ENCODE results near the gene PTPN3.

The PTPN3 gene

GRCh38 chr9:109496218-109496617 lies 1.9 kb downstream of the PTPN3 start:
- TF ChIP-seq, protein P1, sequence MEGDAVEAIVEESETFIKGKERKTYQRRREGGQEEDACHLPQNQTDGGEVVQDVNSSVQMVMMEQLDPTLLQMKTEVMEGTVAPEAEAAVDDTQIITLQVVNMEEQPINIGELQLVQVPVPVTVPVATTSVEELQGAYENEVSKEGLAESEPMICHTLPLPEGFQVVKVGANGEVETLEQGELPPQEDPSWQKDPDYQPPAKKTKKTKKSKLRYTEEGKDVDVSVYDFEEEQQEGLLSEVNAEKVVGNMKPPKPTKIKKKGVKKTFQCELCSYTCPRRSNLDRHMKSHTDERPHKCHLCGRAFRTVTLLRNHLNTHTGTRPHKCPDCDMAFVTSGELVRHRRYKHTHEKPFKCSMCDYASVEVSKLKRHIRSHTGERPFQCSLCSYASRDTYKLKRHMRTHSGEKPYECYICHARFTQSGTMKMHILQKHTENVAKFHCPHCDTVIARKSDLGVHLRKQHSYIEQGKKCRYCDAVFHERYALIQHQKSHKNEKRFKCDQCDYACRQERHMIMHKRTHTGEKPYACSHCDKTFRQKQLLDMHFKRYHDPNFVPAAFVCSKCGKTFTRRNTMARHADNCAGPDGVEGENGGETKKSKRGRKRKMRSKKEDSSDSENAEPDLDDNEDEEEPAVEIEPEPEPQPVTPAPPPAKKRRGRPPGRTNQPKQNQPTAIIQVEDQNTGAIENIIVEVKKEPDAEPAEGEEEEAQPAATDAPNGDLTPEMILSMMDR (conservative IDR thresholded peaks at IDR 0.05; ENCODE audit: low read length), result no peak
- no peak overlapping the region for H3K4me3 ChIP-seq (ENCODE audit: low read length)
- DNase-seq (ENCODE audit: low read depth), result no peak

- H3K4me3 ChIP-seq (ENCODE audit: low read length), result no peak overlapping the region
- TF ChIP-seq, protein P1 (conservative IDR thresholded peaks at IDR 0.05; ENCODE audit: low read length), result no peak
- DNase-seq (ENCODE audit: low read depth), result no peak
Observed at GRCh38 chr9:109493648-109494047, 4.5 kb downstream of the PTPN3 start.

GRCh38 chr9:109491590-109491989 lies 6.5 kb downstream of the PTPN3 start:
- no peak for DNase-seq (ENCODE audit: low read depth)
- no peak overlapping the region for H3K4me3 ChIP-seq (ENCODE audit: low read length)
- TF ChIP-seq, protein P1 (conservative IDR thresholded peaks at IDR 0.05; ENCODE audit: low read length), result no peak

DNA sequence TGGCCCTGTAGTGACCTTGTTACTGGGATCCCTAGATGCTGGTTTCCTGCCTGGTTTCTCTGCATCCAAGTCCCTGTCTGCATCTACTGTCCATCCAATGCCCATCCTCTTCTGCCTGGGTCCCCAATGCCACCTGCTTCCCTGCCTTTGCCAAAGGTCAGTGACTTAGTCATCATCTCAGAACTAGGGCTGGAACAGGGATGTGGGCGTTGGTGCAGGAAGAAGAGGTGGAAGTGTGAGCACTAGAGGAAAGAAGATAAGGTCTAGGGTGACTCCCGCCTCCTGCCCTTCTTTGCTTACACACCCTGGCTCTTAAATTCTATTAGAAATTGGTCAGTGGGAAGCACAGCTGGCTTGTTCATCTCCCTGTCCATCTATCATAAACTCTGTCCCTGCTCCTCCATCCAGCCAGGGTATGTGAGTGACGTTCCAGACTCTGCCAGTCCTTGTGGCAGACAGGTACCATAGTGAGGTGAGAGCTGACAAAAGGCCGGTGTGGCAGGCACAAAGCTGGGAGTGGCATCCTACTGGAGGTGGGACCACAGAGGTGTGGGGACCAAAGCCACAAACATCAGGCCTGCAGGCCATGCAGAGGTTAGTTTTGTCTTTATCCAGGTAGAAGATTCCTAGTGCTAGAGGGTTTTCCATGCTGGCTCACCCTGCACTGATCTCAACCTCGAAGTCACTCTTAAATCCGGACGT lies 9.2 kb downstream of the PTPN3 start:
- TF ChIP-seq, protein P1 (conservative IDR thresholded peaks at IDR 0.05; ENCODE audit: low read length), result no peak
- no peak for DNase-seq (ENCODE audit: low read depth)
- H3K4me3 ChIP-seq (ENCODE audit: low read length), result no peak overlapping the region

DNA sequence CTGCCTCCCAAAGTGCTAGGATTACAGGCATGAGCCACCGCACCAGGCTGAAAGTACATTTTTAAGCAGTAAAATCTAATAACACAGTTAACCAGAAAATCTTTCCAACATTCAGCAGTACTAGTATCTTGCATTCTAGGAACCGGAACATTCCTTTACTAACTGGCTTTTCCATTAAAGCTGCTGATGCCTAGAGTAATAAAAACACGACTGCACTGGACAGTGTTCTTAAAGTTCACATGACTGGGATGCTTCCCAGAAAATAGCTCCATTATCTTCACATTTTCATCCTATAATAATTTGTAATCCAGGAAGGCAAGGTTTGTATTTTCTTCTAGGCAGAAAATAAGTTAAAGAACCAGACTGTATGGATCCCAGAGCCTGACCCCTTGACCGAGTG lies 9.8 kb downstream of the PTPN3 start:
- TF ChIP-seq, protein P1 (conservative IDR thresholded peaks at IDR 0.05; ENCODE audit: low read length), result no peak
- no peak for DNase-seq (ENCODE audit: low read depth)
- no peak overlapping the region for H3K4me3 ChIP-seq (ENCODE audit: low read length)

DNA sequence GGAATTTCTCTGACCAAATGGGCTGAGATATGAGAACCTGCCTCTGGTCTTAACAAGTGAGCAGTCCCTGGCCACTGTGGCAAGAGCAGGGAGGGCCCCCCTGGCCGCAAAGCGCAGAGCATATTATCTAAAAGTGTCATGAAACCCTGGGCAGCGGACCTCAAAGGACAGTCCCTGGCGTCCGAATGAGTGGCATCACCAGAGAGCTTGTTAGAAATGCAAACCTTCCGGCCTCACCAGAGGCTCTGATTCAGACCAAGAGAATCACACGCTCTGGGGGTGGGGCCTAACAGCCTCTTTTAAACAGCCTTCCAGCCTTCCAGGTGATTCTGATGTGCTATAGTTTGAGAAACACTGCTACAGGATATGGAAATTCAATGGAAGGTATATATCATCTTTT lies 10.9 kb downstream of the PTPN3 start:
- TF ChIP-seq, protein P1 (conservative IDR thresholded peaks at IDR 0.05; ENCODE audit: low read length), result no peak
- no peak overlapping the region for H3K4me3 ChIP-seq (ENCODE audit: low read length)
- DNase-seq (ENCODE audit: low read depth), result no peak

DNA sequence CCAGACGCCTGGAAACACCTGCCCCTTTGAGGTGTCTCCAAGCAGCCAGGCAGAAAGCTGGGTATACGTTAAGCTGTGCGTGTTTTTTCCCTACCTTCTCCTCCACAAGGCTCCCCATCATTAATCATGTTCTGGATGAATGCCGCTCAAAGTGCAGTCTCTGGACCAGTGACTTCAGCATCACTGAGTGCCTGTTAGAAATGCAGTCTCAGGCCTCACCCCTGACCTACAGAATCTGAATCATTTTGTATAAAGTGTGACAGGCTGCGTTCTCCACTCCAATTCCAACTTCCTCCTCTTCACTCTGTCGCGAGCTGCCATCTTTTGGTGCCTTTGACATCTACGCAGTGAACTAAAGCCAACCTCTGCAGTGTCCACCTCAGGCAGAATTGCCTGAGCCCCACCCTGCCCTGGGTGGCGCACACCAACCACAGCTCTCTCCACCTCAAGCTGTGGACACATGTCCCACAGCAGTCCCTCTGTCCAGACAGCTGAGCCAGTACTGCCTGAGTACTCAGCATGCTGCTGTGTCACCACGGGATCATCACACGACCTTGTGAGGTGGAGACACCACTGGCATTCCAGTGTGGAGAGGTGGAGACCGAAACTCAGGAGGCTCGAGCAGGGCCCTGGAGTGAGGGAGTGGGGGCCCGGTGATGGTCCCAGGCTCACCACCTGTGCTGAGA lies 14.2 kb downstream of the PTPN3 start:
- TF ChIP-seq, protein P1 (conservative IDR thresholded peaks at IDR 0.05; ENCODE audit: low read length), result no peak
- no peak for DNase-seq (ENCODE audit: low read depth)

More for the DNA sequence above, 14.2 kb downstream of the PTPN3 start:
- no peak overlapping the region for H3K4me3 ChIP-seq (ENCODE audit: low read length)
